HepG2 (cell line): ENCODE results near the gene ABCB8. TPM values are rescaled to one million over a fixed set of nuclear protein-coding genes. Genes with fewer than 3 reads are reported as not detected.
A peak's percentile ranks its signal among the peaks of the same experiment; 100 is the strongest.

ENCODE experiments used
- ARNTL ChIP-seq: sonication (generic); formaldehyde crosslinking; IDR thresholded peaks from 2 replicates; pipeline ENCODE4 v1.4.0; 2020; ENCODE audit warnings: mild to moderate bottlenecking, missing genetic modification reagents
- ASH2L ChIP-seq: fragments of 300-600, 200-600 bp; sonication (generic); IDR thresholded peaks from 2 replicates; pipeline ENCODE4 v1.7.0; 2017; ENCODE audit warnings: low read depth, mild to moderate bottlenecking, moderate library complexity, mixed read lengths, low read length; ENCODE audit not compliant: insufficient read length
- MXD4 ChIP-seq: IDR thresholded peaks from 2 replicates; pipeline ENCODE4 v1.6.1; 2016; ENCODE audit warnings: mild to moderate bottlenecking, missing biosample characterization, missing genetic modification reagents
- NCOA1 ChIP-seq: sonication (generic); formaldehyde crosslinking; IDR thresholded peaks from 2 replicates; pipeline ENCODE4 v1.9.0; 2021; ENCODE audit warnings: missing genetic modification reagents
- POLR2AphosphoS5 ChIP-seq: IDR thresholded peaks from 2 replicates; pipeline ENCODE4 v1.6.1; 2012; ENCODE audit warnings: low read depth, low read length
- RAD21 ChIP-seq: fragments of 450-650 bp; formaldehyde crosslinking; IDR thresholded peaks from 2 replicates; pipeline ENCODE4 v1.5.0; 2020; ENCODE audit warnings: mild to moderate bottlenecking
- ZNF501 ChIP-seq: sonication (generic); formaldehyde crosslinking; IDR thresholded peaks from 2 replicates; pipeline ENCODE4 v1.5.1; 2020; ENCODE audit warnings: mild to moderate bottlenecking, moderate library complexity, missing genetic modification reagents
- ZNF577 ChIP-seq: sonication (generic); formaldehyde crosslinking; IDR thresholded peaks from 2 replicates; pipeline ENCODE4 v1.4.0; 2020; ENCODE audit warnings: mild to moderate bottlenecking, low read depth, missing genetic modification reagents, borderline replicate concordance
- ZNF615 ChIP-seq: sonication (generic); formaldehyde crosslinking; IDR thresholded peaks from 2 replicates; pipeline ENCODE4 v1.5.0; 2020; ENCODE audit warnings: mild to moderate bottlenecking, missing genetic modification reagents, borderline replicate concordance
- ZNF616 ChIP-seq: sonication (generic); formaldehyde crosslinking; IDR thresholded peaks from 2 replicates; pipeline ENCODE4 v1.5.0; 2020; ENCODE audit warnings: low read depth, mild to moderate bottlenecking, missing genetic modification reagents
- polyA plus RNA-seq, 8 experiments: library from polyadenylated mRNA; depleted of rRNA in 3 of 8; stranded (reverse) in 7 of 8; unstranded in 1 of 8; fragments of >200 nt; fragmentation: Illumina TruSeq in 4 of 8; extraction: Trizol in 4 of 8; gene quantifications; 2 replicates each; pipeline versions ENCODE4 v1.2.1 to v1.2.3, GENCODE V29; 2011 to 2016; ENCODE audit warnings: low read depth in 4 of 8, missing spikeins in 1 of 8, mixed read lengths in 1 of 8; ENCODE audit not compliant: insufficient read depth in 1 of 8
- total RNA-seq, 5 experiments: library from RNA; depleted of rRNA; stranded (reverse); fragments of >200 nt; fragmentation: Illumina TruSeq; extraction: Trizol; gene quantifications; 2 replicates each; pipeline ENCODE4 v1.2.3, GENCODE V29; 2016; ENCODE audit warnings: low read depth in 1 of 5
- TF ChIP-seq, protein P1 (sequence below): sonication (generic); formaldehyde crosslinking; IDR thresholded peaks from 2 replicates; pipeline ENCODE4 v1.8.1; 2023; ENCODE audit warnings: missing genetic modification reagents, mild to moderate bottlenecking, borderline replicate concordance
- TF ChIP-seq, protein P2 (sequence below): sonication (generic); formaldehyde crosslinking; IDR thresholded peaks from 2 replicates; pipeline ENCODE4 v1.5.0; 2020; ENCODE audit warnings: mild to moderate bottlenecking, missing genetic modification reagents, moderate library complexity
- TF ChIP-seq, protein P3 (sequence below): sonication (generic); formaldehyde crosslinking; IDR thresholded peaks from 2 replicates; pipeline ENCODE4 v1.5.0; 2020; ENCODE audit warnings: missing genetic modification reagents
- TF ChIP-seq, protein P4 (sequence below): sonication (generic); formaldehyde crosslinking; conservative IDR thresholded peaks from 2 replicates; pipeline ENCODE4 v1.8.1; 2023; ENCODE audit warnings: missing genetic modification reagents
- TF ChIP-seq, protein P5 (sequence below): sonication (generic); IDR thresholded peaks from 2 replicates; pipeline ENCODE4 v1.6.1; 2016; ENCODE audit warnings: low read depth, borderline replicate concordance
- TF ChIP-seq, protein P6 (sequence below): sonication (generic); formaldehyde crosslinking; IDR thresholded peaks from 2 replicates; pipeline ENCODE4 v1.4.0; 2020; ENCODE audit warnings: missing genetic modification reagents
- TF ChIP-seq, protein P7 (sequence below): IDR thresholded peaks from 2 replicates; pipeline ENCODE4 v1.4.0; 2020; ENCODE audit warnings: mild to moderate bottlenecking, missing genetic modification reagents

Gene ABCB8
- total and polyA plus RNA-seq, 2 of the 13 experiments (the other 11 are each of a cell fraction or from before 2014, with no cell fraction given) = 6.6 to 16.7 TPM

DNA sequence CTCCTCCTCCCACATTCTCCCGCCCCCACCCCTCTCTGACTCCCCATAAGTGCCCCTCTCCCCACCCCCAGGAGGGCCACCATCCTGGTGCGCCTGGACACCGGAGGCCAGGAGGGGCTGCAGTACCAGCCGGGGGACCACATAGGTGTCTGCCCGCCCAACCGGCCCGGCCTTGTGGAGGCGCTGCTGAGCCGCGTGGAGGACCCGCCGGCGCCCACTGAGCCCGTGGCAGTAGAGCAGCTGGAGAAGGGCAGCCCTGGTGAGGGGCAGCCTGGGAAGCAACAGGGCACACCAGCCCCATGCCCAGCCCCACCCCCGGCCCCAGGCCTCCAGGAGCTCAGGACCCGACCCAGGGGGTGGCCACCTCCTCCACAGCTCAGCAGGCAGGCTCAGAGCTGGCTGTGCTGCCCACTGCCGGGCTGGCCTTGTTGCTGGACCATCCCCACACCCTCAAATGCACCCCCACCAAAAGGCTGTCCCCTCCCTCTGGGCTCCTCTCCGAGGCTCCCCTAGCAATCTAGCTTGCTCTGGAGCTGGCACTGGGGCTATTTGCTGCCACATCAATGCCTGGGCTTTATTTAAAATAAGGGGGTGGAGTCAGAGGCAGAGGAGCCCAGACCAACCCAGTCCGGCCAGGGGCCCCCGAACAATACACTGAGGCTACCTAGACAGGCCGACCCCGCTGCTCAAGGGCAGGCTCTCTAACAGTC, 18.8 kb upstream of the ABCB8 start (continued):
- TF ChIP-seq, protein P1, sequence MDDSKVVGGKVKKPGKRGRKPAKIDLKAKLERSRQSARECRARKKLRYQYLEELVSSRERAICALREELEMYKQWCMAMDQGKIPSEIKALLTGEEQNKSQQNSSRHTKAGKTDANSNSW (CRISPR knock-in tag) = no peak
- TF ChIP-seq, protein P2, sequence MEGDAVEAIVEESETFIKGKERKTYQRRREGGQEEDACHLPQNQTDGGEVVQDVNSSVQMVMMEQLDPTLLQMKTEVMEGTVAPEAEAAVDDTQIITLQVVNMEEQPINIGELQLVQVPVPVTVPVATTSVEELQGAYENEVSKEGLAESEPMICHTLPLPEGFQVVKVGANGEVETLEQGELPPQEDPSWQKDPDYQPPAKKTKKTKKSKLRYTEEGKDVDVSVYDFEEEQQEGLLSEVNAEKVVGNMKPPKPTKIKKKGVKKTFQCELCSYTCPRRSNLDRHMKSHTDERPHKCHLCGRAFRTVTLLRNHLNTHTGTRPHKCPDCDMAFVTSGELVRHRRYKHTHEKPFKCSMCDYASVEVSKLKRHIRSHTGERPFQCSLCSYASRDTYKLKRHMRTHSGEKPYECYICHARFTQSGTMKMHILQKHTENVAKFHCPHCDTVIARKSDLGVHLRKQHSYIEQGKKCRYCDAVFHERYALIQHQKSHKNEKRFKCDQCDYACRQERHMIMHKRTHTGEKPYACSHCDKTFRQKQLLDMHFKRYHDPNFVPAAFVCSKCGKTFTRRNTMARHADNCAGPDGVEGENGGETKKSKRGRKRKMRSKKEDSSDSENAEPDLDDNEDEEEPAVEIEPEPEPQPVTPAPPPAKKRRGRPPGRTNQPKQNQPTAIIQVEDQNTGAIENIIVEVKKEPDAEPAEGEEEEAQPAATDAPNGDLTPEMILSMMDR (CRISPR knock-in tag) = peak; percentile 64
- TF ChIP-seq POLR2AphosphoS5 (peak; percentile 45; the same call in 1 of the 2 replicates), RAD21 (CRISPR knock-in tag) (peak; percentile 54; the same call in 1 of the 2 replicates), ASH2L (peak; percentile 5), MXD4 (CRISPR knock-in tag) (peak; percentile 4; the same call in 1 of the 2 replicates), ARNTL (CRISPR knock-in tag) (no peak), ZNF577 (CRISPR knock-in tag) (no peak), ZNF616 (CRISPR knock-in tag) (no peak), ZNF501 (0 out of 2 replicates have a peak, but pooled peaks have one; percentile 15), NCOA1 (CRISPR knock-in tag) (0 out of 2 replicates have a peak, but pooled peaks have one; percentile 75), ZNF615 (no peak)
- TF ChIP-seq, protein P3, sequence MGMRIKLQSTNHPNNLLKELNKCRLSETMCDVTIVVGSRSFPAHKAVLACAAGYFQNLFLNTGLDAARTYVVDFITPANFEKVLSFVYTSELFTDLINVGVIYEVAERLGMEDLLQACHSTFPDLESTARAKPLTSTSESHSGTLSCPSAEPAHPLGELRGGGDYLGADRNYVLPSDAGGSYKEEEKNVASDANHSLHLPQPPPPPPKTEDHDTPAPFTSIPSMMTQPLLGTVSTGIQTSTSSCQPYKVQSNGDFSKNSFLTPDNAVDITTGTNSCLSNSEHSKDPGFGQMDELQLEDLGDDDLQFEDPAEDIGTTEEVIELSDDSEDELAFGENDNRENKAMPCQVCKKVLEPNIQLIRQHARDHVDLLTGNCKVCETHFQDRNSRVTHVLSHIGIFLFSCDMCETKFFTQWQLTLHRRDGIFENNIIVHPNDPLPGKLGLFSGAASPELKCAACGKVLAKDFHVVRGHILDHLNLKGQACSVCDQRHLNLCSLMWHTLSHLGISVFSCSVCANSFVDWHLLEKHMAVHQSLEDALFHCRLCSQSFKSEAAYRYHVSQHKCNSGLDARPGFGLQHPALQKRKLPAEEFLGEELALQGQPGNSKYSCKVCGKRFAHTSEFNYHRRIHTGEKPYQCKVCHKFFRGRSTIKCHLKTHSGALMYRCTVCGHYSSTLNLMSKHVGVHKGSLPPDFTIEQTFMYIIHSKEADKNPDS (CRISPR knock-in tag) = peak; percentile 76; the same call in 1 of the 2 replicates
- TF ChIP-seq, protein P4, sequence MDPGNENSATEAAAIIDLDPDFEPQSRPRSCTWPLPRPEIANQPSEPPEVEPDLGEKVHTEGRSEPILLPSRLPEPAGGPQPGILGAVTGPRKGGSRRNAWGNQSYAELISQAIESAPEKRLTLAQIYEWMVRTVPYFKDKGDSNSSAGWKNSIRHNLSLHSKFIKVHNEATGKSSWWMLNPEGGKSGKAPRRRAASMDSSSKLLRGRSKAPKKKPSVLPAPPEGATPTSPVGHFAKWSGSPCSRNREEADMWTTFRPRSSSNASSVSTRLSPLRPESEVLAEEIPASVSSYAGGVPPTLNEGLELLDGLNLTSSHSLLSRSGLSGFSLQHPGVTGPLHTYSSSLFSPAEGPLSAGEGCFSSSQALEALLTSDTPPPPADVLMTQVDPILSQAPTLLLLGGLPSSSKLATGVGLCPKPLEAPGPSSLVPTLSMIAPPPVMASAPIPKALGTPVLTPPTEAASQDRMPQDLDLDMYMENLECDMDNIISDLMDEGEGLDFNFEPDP (CRISPR knock-in tag) = 0 out of 2 replicates have a peak, but pooled peaks have one; percentile 47
- TF ChIP-seq, protein P5, sequence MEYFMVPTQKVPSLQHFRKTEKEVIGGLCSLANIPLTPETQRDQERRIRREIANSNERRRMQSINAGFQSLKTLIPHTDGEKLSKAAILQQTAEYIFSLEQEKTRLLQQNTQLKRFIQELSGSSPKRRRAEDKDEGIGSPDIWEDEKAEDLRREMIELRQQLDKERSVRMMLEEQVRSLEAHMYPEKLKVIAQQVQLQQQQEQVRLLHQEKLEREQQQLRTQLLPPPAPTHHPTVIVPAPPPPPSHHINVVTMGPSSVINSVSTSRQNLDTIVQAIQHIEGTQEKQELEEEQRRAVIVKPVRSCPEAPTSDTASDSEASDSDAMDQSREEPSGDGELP = 0 out of 2 replicates have a peak, but pooled peaks have one; percentile 11
- TF ChIP-seq, protein P6, sequence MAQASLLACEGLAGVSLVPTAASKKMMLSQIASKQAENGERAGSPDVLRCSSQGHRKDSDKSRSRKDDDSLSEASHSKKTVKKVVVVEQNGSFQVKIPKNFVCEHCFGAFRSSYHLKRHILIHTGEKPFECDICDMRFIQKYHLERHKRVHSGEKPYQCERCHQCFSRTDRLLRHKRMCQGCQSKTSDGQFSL (CRISPR knock-in tag) = no peak
- TF ChIP-seq, protein P7, sequence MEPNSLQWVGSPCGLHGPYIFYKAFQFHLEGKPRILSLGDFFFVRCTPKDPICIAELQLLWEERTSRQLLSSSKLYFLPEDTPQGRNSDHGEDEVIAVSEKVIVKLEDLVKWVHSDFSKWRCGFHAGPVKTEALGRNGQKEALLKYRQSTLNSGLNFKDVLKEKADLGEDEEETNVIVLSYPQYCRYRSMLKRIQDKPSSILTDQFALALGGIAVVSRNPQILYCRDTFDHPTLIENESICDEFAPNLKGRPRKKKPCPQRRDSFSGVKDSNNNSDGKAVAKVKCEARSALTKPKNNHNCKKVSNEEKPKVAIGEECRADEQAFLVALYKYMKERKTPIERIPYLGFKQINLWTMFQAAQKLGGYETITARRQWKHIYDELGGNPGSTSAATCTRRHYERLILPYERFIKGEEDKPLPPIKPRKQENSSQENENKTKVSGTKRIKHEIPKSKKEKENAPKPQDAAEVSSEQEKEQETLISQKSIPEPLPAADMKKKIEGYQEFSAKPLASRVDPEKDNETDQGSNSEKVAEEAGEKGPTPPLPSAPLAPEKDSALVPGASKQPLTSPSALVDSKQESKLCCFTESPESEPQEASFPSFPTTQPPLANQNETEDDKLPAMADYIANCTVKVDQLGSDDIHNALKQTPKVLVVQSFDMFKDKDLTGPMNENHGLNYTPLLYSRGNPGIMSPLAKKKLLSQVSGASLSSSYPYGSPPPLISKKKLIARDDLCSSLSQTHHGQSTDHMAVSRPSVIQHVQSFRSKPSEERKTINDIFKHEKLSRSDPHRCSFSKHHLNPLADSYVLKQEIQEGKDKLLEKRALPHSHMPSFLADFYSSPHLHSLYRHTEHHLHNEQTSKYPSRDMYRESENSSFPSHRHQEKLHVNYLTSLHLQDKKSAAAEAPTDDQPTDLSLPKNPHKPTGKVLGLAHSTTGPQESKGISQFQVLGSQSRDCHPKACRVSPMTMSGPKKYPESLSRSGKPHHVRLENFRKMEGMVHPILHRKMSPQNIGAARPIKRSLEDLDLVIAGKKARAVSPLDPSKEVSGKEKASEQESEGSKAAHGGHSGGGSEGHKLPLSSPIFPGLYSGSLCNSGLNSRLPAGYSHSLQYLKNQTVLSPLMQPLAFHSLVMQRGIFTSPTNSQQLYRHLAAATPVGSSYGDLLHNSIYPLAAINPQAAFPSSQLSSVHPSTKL (CRISPR knock-in tag) = no peak
